ENCODE measurements around the gene FOXRED2. TPM values are rescaled to one million over a fixed set of nuclear protein-coding genes. Genes with fewer than 3 reads are reported as not detected.

The FOXRED2 gene
- total RNA-seq, 1 experiment from 2014 or later = 19.9 TPM

GRCh38 chr22:36544107-36544620 is 37.3 kb upstream of the FOXRED2 start:
- no peak for DNase-seq (ENCODE audit: low read depth, low spot score)
- BruUV-seq (replicated peaks) = no TSS peak
- Histone ChIP-seq H3K4me2 (ENCODE audit: low read length) (no peak overlapping the region), H4K20me1 (ENCODE audit: insufficient read depth) (no peaks in the 10 kb centered on the region), H2AFZ (ENCODE audit: low read depth, low read length, poor library complexity, severe bottlenecking) (no peak overlapping the region), H3K9me2 (ENCODE audit: insufficient read depth) (no peaks in the 10 kb centered on the region), H3K36me3 (ENCODE audit: control insufficient read depth in 1 of 2, insufficient read depth in 2 of 2, low read length in 2 of 2) (no peaks in the 10 kb centered on the region), H3K79me2 (ENCODE audit: insufficient read depth, low read length) (no peaks in the 10 kb centered on the region), H3K27ac (ENCODE audit: low read depth, low read length) (no peak overlapping the region), H3K4me3 (replicated peaks in 1 of 2; ENCODE audit: low read depth in 1 of 2, low read length in 2 of 2) (no peak overlapping the region), H3K27me3 (ENCODE audit: insufficient read depth, low read length) (no peaks in the 10 kb centered on the region), H3K9ac (ENCODE audit: low read length) (no peak overlapping the region), H3K9me3 (ENCODE audit: control insufficient read depth in 1 of 2, insufficient read depth in 1 of 2, low read depth in 1 of 2, low read length in 2 of 2) (no peaks in the 10 kb centered on the region), H3K4me1 (ENCODE audit: control insufficient read depth in 1 of 2, insufficient read depth in 2 of 2, low read length in 2 of 2) (peaks cover 17 to 58% of the 10 kb centered on the region in 2 experiments)
- ChIA-PET POLR2A (interaction anchor here (1.1 kb wide), 2 partner anchors 15 to 232 kb away, joined by 4 read pairs; partner anchors contain the start of gene IFT27), CTCF (interaction anchor here (0.8 to 1.9 kb wide), 4 partner anchors 13 to 312 kb away, joined by 3 to 7 read pairs (median 4); partner anchors contain the start of gene IFT27), RAD21 (ENCODE audit: low non-redundant PET in 1 of 2, low total read pairs in 2 of 2, uncharacterized antibody in 2 of 2, unreplicated experiment in 2 of 2) (no interaction called here)
- TF ChIP-seq REST (IDR thresholded peaks at IDR 0.05; ENCODE audit: low read depth) (no peak), CBX3 (IDR thresholded peaks at IDR 0.05; ENCODE audit: low read depth) (no peak), ELF1 (IDR thresholded peaks at IDR 0.05; ENCODE audit: borderline replicate concordance, low read depth) (no peak), YY1 (IDR thresholded peaks at IDR 0.05; ENCODE audit: extremely low read depth, insufficient replicate concordance, low read depth, low read length) (no peak), EGR1 (IDR thresholded peaks at IDR 0.05; ENCODE audit: low read depth) (no peak), JUND (IDR thresholded peaks at IDR 0.05) (no peak)
- no peak for ATAC-seq
- intact Hi-C loops (cut with micrococcal nuclease) = no loop called here
